ENCODE data around the gene TPCN1.

DNA sequence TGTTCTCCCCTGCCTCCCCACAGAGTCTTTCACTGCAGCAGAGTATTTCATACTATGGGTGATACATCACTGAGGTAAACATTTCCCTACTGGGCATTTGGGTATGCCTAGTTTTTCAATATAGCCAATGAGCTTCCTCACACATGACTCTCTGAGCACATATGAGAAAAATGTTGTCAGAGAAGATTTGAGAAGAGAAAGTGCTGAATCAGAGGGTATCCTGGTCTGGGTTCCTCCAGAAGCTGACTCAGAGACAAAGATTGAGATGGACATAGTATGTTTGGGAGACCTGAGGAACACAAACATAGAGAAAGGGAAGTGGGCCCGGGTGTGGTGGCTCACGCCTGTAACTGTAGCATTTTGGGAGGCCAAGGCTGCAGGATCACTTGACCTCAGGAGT lies 101.1 kb downstream of the TPCN1 start:
- TF ChIP-seq, protein P1, sequence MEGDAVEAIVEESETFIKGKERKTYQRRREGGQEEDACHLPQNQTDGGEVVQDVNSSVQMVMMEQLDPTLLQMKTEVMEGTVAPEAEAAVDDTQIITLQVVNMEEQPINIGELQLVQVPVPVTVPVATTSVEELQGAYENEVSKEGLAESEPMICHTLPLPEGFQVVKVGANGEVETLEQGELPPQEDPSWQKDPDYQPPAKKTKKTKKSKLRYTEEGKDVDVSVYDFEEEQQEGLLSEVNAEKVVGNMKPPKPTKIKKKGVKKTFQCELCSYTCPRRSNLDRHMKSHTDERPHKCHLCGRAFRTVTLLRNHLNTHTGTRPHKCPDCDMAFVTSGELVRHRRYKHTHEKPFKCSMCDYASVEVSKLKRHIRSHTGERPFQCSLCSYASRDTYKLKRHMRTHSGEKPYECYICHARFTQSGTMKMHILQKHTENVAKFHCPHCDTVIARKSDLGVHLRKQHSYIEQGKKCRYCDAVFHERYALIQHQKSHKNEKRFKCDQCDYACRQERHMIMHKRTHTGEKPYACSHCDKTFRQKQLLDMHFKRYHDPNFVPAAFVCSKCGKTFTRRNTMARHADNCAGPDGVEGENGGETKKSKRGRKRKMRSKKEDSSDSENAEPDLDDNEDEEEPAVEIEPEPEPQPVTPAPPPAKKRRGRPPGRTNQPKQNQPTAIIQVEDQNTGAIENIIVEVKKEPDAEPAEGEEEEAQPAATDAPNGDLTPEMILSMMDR (IDR thresholded peaks at IDR 0.05; ENCODE audit: insufficient read depth, low read length, poor library complexity, severe bottlenecking), result no peak
- TF ChIP-seq EZH2phosphoT487 (conservative IDR thresholded peaks at IDR 0.05; ENCODE audit: low read length), result no peak
